ENCODE data around the gene NCKAP1.

DNA sequence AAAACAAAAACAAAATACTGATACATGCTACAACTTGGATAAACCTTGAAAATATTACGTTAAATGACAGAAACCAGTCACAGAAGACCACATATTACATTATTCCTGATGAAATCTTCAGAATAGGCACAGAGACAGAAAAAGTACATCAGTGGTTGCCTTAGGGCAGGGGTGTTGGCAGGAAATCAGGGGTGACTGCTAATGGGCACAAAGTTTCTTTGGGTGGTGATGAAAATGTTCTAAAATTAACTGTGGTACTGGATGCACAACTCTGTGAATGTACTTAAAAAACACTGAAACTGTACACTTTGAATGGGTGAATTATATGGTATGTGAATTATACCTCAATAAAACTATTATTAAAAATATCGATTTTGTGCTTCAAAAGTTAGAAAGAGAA, 16.6 kb downstream of the NCKAP1 start:
- no peak for TF ChIP-seq ESRRG (CRISPR knock-in tag; IDR thresholded peaks at IDR 0.05)
- TF ChIP-seq, protein P1, sequence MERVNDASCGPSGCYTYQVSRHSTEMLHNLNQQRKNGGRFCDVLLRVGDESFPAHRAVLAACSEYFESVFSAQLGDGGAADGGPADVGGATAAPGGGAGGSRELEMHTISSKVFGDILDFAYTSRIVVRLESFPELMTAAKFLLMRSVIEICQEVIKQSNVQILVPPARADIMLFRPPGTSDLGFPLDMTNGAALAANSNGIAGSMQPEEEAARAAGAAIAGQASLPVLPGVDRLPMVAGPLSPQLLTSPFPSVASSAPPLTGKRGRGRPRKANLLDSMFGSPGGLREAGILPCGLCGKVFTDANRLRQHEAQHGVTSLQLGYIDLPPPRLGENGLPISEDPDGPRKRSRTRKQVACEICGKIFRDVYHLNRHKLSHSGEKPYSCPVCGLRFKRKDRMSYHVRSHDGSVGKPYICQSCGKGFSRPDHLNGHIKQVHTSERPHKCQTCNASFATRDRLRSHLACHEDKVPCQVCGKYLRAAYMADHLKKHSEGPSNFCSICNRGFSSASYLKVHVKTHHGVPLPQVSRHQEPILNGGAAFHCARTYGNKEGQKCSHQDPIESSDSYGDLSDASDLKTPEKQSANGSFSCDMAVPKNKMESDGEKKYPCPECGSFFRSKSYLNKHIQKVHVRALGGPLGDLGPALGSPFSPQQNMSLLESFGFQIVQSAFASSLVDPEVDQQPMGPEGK (CRISPR knock-in tag; IDR thresholded peaks at IDR 0.05; ENCODE audit: borderline replicate concordance) = no peak
- TF ChIP-seq ZNF70 (CRISPR knock-in tag; IDR thresholded peaks at IDR 0.05) = no peak
- TF ChIP-seq CSDC2 (CRISPR knock-in tag; IDR thresholded peaks at IDR 0.05) = no peak
- no peak for TF ChIP-seq ZFP30 (CRISPR knock-in tag; IDR thresholded peaks at IDR 0.05)
- TF ChIP-seq TCF4 (CRISPR knock-in tag; IDR thresholded peaks at IDR 0.05; ENCODE audit: borderline replicate concordance) = no peak
- TF ChIP-seq RARB (CRISPR knock-in tag; IDR thresholded peaks at IDR 0.05) = no peak
- no peak for TF ChIP-seq GLIS3 (CRISPR knock-in tag; IDR thresholded peaks at IDR 0.05)
- TF ChIP-seq ARNTL (CRISPR knock-in tag; IDR thresholded peaks at IDR 0.05; ENCODE audit: borderline replicate concordance, low read depth) = no peak
